Calu3 (cell line): ENCODE measurements around the gene MALRD1. TPM values are rescaled to one million over a fixed set of nuclear protein-coding genes. Genes with fewer than 3 reads are reported as not detected.

Experiments used
- BruUV-seq: library from RNA; stranded (reverse); fragments of 400-500 nt; replicated peaks from 2 replicates; lab custom pipeline; 2021; lab: Mats Ljungman, UMichigan
- CTCF ChIA-PET: fragments of 300-600 bp; sonication (Branson Sonifier 250); formaldehyde crosslinking; loops from one replicate; lab custom pipeline; 2022; ENCODE audit warnings: antibody characterized with exemption; lab: Charles Lee
- DNase-seq: peaks from one replicate; pipeline ENCODE4 v3.0.0; 2022
- H3K27ac Mint-ChIP-seq: one replicate; pipeline ENCODE4 v1.8.0; 2022; ENCODE audit warnings: mixed read lengths; ENCODE audit not compliant: unreplicated experiment
- H3K27me3 Mint-ChIP-seq: one replicate; pipeline ENCODE4 v1.8.0; 2022; ENCODE audit warnings: mixed read lengths; ENCODE audit not compliant: unreplicated experiment
- H3K36me3 Mint-ChIP-seq: one replicate; pipeline ENCODE4 v1.8.0; 2022; ENCODE audit warnings: mild to moderate bottlenecking, moderate library complexity, mixed read lengths; ENCODE audit not compliant: insufficient read depth, unreplicated experiment
- H3K4me1 Mint-ChIP-seq: one replicate; pipeline ENCODE4 v1.8.0; 2022; ENCODE audit warnings: mild to moderate bottlenecking, low read depth, mixed read lengths; ENCODE audit not compliant: unreplicated experiment
- H3K4me3 Mint-ChIP-seq: one replicate; pipeline ENCODE4 v1.8.0; 2022; ENCODE audit warnings: mild to moderate bottlenecking, low read depth, moderate library complexity, mixed read lengths; ENCODE audit not compliant: unreplicated experiment
- H3K9me3 Mint-ChIP-seq: one replicate; pipeline ENCODE4 v1.8.0; 2022; ENCODE audit warnings: low read depth, mixed read lengths; ENCODE audit not compliant: unreplicated experiment
- intact Hi-C: fragments of 100-400 bp; cut with micrococcal nuclease; formaldehyde crosslinking; loops from one replicate; pipeline ENCODE4 v1.10.0; 2022; ENCODE audit not compliant: unreplicated experiment
- total RNA-seq: library from RNA; stranded (reverse); gene quantifications from 2 replicates; pipeline ENCODE4 v1.2.3, GENCODE V29; 2022
- TF ChIP-seq, protein P1 (sequence below): fragments of 200-600 bp; IDR thresholded peaks from one replicate; pipeline ENCODE4 v1.8.0; 2022; ENCODE audit warnings: antibody characterized with exemption; ENCODE audit not compliant: unreplicated experiment

Gene MALRD1
- total RNA-seq, 1 experiment from 2014 or later: not detected

DNA sequence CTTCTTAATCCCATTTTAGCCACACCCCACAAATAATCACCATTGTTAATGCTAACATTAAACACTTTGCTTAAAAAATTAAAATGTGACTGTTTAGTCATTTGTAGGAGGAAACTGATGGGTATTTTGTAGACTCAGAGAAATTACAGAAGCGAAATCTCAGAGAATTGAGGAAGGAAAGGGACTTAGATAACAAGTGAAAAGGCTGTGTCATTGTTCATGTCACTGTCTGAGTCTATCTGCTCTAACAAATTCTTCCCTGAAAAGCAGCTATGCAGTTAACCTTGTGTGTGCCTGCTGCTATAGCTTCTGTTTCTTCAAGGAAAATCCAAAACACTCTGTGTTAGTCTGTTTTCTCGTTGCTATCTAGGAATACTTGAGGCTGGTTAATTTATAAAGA is 726.7 kb downstream of the MALRD1 start:
- peaks cover 3% of the 10 kb centered on the region for H3K9me3 Mint-ChIP-seq
- H3K27ac Mint-ChIP-seq: no peak overlapping the region
- intact Hi-C loops: no loop called here
- DNase-seq: no peak
- TF ChIP-seq, protein P1, sequence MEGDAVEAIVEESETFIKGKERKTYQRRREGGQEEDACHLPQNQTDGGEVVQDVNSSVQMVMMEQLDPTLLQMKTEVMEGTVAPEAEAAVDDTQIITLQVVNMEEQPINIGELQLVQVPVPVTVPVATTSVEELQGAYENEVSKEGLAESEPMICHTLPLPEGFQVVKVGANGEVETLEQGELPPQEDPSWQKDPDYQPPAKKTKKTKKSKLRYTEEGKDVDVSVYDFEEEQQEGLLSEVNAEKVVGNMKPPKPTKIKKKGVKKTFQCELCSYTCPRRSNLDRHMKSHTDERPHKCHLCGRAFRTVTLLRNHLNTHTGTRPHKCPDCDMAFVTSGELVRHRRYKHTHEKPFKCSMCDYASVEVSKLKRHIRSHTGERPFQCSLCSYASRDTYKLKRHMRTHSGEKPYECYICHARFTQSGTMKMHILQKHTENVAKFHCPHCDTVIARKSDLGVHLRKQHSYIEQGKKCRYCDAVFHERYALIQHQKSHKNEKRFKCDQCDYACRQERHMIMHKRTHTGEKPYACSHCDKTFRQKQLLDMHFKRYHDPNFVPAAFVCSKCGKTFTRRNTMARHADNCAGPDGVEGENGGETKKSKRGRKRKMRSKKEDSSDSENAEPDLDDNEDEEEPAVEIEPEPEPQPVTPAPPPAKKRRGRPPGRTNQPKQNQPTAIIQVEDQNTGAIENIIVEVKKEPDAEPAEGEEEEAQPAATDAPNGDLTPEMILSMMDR: no peak
- no peak overlapping the region for H3K4me3 Mint-ChIP-seq
- CTCF ChIA-PET: no interaction called here
- no peaks in the 10 kb centered on the region for H3K27me3 Mint-ChIP-seq
- BruUV-seq: no TSS peak
- H3K36me3 Mint-ChIP-seq: no peaks in the 10 kb centered on the region
- H3K4me1 Mint-ChIP-seq: no peaks in the 10 kb centered on the region

DNA sequence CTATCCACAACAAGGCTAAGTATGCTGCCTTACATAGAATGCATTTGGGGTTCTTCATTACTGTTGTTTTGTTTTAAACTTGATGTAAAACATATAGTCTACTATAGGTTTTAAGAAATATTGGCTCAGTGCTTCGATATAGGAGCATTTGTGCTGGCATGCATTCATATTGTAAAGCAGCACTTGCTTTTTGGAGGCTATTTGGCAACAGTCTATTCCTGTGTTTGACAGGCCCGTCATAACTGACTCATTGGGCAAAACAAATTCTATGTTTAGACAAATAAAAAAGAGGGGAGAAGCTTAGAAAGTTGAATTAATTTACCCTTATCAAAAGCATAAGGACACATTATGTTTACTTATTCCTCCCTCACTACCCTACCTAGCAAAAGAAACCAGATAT is 729.2 kb downstream of the MALRD1 start:
- no TSS peak for BruUV-seq
- H3K4me1 Mint-ChIP-seq: no peaks in the 10 kb centered on the region
- H3K4me3 Mint-ChIP-seq: no peak overlapping the region
- TF ChIP-seq, protein P1: no peak
- no peak overlapping the region for H3K27ac Mint-ChIP-seq
- no peaks in the 10 kb centered on the region for H3K36me3 Mint-ChIP-seq
- no peaks in the 10 kb centered on the region for H3K27me3 Mint-ChIP-seq
- intact Hi-C loops: no loop called here
- no peak for DNase-seq
- CTCF ChIA-PET: no interaction called here
- H3K9me3 Mint-ChIP-seq: peaks cover 9% of the 10 kb centered on the region

DNA sequence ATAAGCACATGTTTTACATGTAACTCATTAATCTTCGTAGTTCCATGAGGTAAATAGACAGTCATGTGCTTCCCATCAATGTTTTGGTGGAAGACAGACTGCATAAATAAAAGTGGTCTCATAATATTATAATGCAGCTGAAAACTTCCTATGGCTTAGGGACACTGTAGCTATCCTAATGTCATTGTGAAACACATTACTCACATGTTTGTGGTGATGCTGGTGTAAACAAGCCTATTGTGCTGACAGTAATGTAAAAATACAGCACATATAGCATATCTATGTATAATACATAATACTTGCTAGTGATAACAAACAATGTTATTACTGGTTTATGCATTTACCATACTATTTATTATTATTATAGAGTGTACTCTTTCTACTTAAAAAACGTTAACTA is 730.4 kb downstream of the MALRD1 start:
- intact Hi-C loops: no loop called here
- Mint-ChIP-seq H3K4me3 (no peak overlapping the region), H3K36me3 (no peaks in the 10 kb centered on the region), H3K4me1 (no peaks in the 10 kb centered on the region), H3K27me3 (no peaks in the 10 kb centered on the region), H3K9me3 (peaks cover 9% of the 10 kb centered on the region), H3K27ac (no peak overlapping the region)
- CTCF ChIA-PET: no interaction called here
- no TSS peak for BruUV-seq
- DNase-seq: no peak
- TF ChIP-seq, protein P1: no peak

DNA sequence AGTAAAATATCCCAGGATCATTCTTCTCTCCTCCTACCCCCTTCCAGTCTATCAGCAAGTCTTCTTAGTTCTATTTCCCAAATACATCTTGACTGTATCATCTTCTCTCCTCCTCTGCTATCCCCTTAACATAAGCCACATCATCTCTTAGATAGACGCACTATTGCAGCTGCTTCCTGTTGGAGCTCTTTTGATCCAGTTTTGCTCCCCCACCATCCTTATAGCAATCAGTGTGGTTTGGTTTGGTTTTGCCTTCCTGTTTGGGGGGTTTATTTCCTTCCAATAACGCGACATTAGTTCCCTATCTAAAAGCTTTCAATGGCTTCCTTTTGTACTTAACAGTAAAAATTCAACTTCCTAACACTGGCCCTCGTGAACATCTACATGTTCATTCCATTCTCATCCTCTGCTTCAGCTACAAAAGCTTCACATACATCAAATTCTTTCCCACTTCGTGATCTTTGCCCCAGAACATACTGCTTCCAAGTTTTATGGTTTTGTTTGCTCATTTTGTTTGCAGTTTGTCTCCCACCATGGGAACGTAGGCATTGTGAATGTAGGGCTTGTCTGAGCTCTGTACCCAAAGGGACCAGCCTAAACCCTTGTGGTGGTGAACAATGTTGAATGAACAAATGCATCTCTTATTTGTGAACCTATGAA is 734.0 kb downstream of the MALRD1 start:
- CTCF ChIA-PET: no interaction called here
- H3K27ac Mint-ChIP-seq: no peak overlapping the region
- no peak for DNase-seq
- intact Hi-C loops: no loop called here
- TF ChIP-seq, protein P1: no peak
- no peaks in the 10 kb centered on the region for H3K27me3 Mint-ChIP-seq
- H3K4me1 Mint-ChIP-seq: no peaks in the 10 kb centered on the region
- H3K4me3 Mint-ChIP-seq: no peak overlapping the region
- BruUV-seq: no TSS peak
- H3K36me3 Mint-ChIP-seq: no peaks in the 10 kb centered on the region
- peaks cover 6% of the 10 kb centered on the region for H3K9me3 Mint-ChIP-seq
